Epithelial cell of prostate (primary cell): ENCODE data around the gene RAB31.

ENCODE experiments used
- DNase-seq: peaks from one replicate; pipeline ENCODE4 v3.0.0-alpha.2; 2011; ENCODE audit warnings: low read depth, low spot score
- H3K27ac ChIP-seq: fragments of 450-650 bp; 2 replicates; pipeline ENCODE4 v1.5.1; 2017; ENCODE audit warnings: mild to moderate bottlenecking

RAB31 gene

GRCh38 chr18:9828506-9829396 lies 120.7 kb downstream of the RAB31 start:
- peak overlapping the region; percentile 92 for H3K27ac ChIP-seq
- no peak for DNase-seq

GRCh38 chr18:9829397-9829712 lies 121.3 kb downstream of the RAB31 start:
- H3K27ac ChIP-seq = peak overlapping the region; percentile 92

GRCh38 chr18:9831036-9831722 lies 123.1 kb downstream of the RAB31 start:
- DNase-seq = no peak
- H3K27ac ChIP-seq = no peak overlapping the region

More at GRCh38 chr18:9829397-9829712, 121.3 kb downstream of the RAB31 start:
- DNase-seq = no peak

- no peak overlapping the region for H3K27ac ChIP-seq
- no peak for DNase-seq
Measured at GRCh38 chr18:9831723-9832199, 123.7 kb downstream of the RAB31 start.

GRCh38 chr18:9832871-9833270 lies 124.8 kb downstream of the RAB31 start:
- no peak for DNase-seq
- H3K27ac ChIP-seq = no peak overlapping the region

GRCh38 chr18:9834551-9834950 lies 126.5 kb downstream of the RAB31 start:
- DNase-seq = no peak
- H3K27ac ChIP-seq = no peak overlapping the region

- no peak for DNase-seq
- H3K27ac ChIP-seq = peak overlapping the region; percentile 30
Measured at GRCh38 chr18:9835113-9835755, 127.1 kb downstream of the RAB31 start.

- H3K27ac ChIP-seq = peak overlapping the region; percentile 30
- no peak for DNase-seq
Measured at GRCh38 chr18:9835825-9836224, 127.7 kb downstream of the RAB31 start.

GRCh38 chr18:9838144-9838877 lies 130.2 kb downstream of the RAB31 start:
- no peak for DNase-seq
- H3K27ac ChIP-seq = no peak overlapping the region

GRCh38 chr18:9839211-9839610 lies 131.1 kb downstream of the RAB31 start:
- H3K27ac ChIP-seq = no peak overlapping the region
- DNase-seq = no peak

- DNase-seq = no peak
- H3K27ac ChIP-seq = no peak overlapping the region
Measured at GRCh38 chr18:9839853-9840252, 131.8 kb downstream of the RAB31 start.

- DNase-seq = no peak
- no peak overlapping the region for H3K27ac ChIP-seq
Measured at GRCh38 chr18:9841752-9842151, 133.7 kb downstream of the RAB31 start.

GRCh38 chr18:9842448-9842847 lies 134.3 kb downstream of the RAB31 start:
- no peak overlapping the region for H3K27ac ChIP-seq
- no peak for DNase-seq

GRCh38 chr18:9845256-9845655 lies 137.2 kb downstream of the RAB31 start:
- H3K27ac ChIP-seq = no peak overlapping the region
- no peak for DNase-seq

- no peak for DNase-seq
- no peak overlapping the region for H3K27ac ChIP-seq
Measured at GRCh38 chr18:9846162-9846925, 138.2 kb downstream of the RAB31 start.

- H3K27ac ChIP-seq = no peak overlapping the region
- DNase-seq = no peak
Measured at GRCh38 chr18:9848170-9848879, 140.2 kb downstream of the RAB31 start.

- H3K27ac ChIP-seq = peak overlapping the region; percentile 37
- DNase-seq = no peak
Measured at GRCh38 chr18:9849407-9850283, 141.5 kb downstream of the RAB31 start.

- peak overlapping the region; percentile 37 for H3K27ac ChIP-seq
- no peak for DNase-seq
Measured at GRCh38 chr18:9850309-9850708, 142.2 kb downstream of the RAB31 start.
